ENCODE data around the gene UQCC2.

Gene UQCC2

DNA sequence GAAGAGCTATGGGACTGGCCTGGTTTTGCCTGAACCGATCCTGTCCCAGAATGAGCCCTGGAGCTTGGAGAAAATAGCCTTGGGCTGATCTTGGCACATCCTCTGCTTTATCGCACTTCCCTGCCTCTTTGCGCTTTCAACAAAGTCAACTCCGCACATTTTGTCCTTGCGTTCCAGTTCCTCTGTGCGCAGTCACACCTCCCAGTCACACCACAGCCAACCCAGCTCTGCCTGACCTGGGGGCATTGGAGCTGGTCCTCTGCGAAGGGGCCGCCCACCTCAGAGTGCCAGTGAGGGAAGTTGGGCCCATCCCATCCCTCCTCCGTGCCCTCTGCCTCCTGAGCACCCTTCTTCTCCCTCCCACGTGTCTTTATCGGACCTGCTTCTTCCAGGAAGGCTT, 16.9 kb upstream of the UQCC2 start (continued):
- TF ChIP-seq, protein P1, sequence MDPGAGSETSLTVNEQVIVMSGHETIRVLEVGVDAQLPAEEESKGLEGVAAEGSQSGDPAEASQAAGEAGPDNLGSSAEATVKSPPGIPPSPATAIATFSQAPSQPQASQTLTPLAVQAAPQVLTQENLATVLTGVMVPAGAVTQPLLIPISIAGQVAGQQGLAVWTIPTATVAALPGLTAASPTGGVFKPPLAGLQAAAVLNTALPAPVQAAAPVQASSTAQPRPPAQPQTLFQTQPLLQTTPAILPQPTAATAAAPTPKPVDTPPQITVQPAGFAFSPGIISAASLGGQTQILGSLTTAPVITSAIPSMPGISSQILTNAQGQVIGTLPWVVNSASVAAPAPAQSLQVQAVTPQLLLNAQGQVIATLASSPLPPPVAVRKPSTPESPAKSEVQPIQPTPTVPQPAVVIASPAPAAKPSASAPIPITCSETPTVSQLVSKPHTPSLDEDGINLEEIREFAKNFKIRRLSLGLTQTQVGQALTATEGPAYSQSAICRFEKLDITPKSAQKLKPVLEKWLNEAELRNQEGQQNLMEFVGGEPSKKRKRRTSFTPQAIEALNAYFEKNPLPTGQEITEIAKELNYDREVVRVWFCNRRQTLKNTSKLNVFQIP (CRISPR knock-in tag; IDR thresholded peaks at IDR 0.05; ENCODE audit: borderline replicate concordance, low read depth): no peak
- no peak for TF ChIP-seq ZNF565 (CRISPR knock-in tag; conservative IDR thresholded peaks at IDR 0.05; ENCODE audit: low read depth)
- no peak for TF ChIP-seq ISL1 (CRISPR knock-in tag; IDR thresholded peaks at IDR 0.05)
- TF ChIP-seq ZFP3 (CRISPR knock-in tag; IDR thresholded peaks at IDR 0.05): no peak

DNA sequence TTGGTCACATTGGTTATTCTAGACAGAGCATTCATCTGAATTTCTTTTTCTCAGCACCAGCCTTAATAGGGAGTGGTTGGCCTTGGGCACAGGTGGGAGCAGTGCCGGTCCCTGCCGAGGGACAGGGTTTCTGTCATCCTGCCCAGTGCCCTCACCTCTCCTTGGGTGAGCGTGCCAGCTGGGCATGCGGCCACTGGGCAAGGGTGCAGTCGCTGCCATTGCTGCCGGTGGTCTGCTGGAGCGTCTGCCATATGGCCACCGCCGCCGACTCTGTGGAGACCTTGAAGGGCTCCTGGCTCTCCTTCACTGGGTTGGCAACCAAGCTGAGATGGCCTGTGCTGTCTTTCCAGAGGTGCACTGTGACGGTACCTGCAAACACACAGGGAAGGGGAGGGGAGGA, 16.4 kb upstream of the UQCC2 start:
- no peak for TF ChIP-seq ZFP3 (CRISPR knock-in tag; IDR thresholded peaks at IDR 0.05)
- TF ChIP-seq, protein P2, sequence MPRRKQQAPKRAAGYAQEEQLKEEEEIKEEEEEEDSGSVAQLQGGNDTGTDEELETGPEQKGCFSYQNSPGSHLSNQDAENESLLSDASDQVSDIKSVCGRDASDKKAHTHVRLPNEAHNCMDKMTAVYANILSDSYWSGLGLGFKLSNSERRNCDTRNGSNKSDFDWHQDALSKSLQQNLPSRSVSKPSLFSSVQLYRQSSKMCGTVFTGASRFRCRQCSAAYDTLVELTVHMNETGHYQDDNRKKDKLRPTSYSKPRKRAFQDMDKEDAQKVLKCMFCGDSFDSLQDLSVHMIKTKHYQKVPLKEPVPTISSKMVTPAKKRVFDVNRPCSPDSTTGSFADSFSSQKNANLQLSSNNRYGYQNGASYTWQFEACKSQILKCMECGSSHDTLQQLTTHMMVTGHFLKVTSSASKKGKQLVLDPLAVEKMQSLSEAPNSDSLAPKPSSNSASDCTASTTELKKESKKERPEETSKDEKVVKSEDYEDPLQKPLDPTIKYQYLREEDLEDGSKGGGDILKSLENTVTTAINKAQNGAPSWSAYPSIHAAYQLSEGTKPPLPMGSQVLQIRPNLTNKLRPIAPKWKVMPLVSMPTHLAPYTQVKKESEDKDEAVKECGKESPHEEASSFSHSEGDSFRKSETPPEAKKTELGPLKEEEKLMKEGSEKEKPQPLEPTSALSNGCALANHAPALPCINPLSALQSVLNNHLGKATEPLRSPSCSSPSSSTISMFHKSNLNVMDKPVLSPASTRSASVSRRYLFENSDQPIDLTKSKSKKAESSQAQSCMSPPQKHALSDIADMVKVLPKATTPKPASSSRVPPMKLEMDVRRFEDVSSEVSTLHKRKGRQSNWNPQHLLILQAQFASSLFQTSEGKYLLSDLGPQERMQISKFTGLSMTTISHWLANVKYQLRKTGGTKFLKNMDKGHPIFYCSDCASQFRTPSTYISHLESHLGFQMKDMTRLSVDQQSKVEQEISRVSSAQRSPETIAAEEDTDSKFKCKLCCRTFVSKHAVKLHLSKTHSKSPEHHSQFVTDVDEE (CRISPR knock-in tag; IDR thresholded peaks at IDR 0.05): no peak
- no peak for TF ChIP-seq GLIS3 (CRISPR knock-in tag; IDR thresholded peaks at IDR 0.05)
- TF ChIP-seq, protein P1 (CRISPR knock-in tag; IDR thresholded peaks at IDR 0.05; ENCODE audit: borderline replicate concordance, low read depth): no peak
- no peak for TF ChIP-seq ZNF8 (CRISPR knock-in tag; IDR thresholded peaks at IDR 0.05)
- no peak for TF ChIP-seq ZFP30 (CRISPR knock-in tag; IDR thresholded peaks at IDR 0.05)
- no peak for TF ChIP-seq ZC3H10 (CRISPR knock-in tag; IDR thresholded peaks at IDR 0.05)
- TF ChIP-seq BACH2 (CRISPR knock-in tag; IDR thresholded peaks at IDR 0.05; ENCODE audit: borderline replicate concordance): no peak
- TF ChIP-seq CSDC2 (CRISPR knock-in tag; IDR thresholded peaks at IDR 0.05): no peak
- TF ChIP-seq ISL1 (CRISPR knock-in tag; IDR thresholded peaks at IDR 0.05): no peak
- TF ChIP-seq ZNF70 (CRISPR knock-in tag; IDR thresholded peaks at IDR 0.05): no peak
- no peak for TF ChIP-seq TCF4 (CRISPR knock-in tag; IDR thresholded peaks at IDR 0.05; ENCODE audit: borderline replicate concordance)
- TF ChIP-seq ZNF565 (CRISPR knock-in tag; conservative IDR thresholded peaks at IDR 0.05; ENCODE audit: low read depth): no peak
- no peak for TF ChIP-seq PPARA (CRISPR knock-in tag; IDR thresholded peaks at IDR 0.05; ENCODE audit: borderline replicate concordance)
- TF ChIP-seq SNAI2 (CRISPR knock-in tag; IDR thresholded peaks at IDR 0.05): no peak
- TF ChIP-seq, protein P3, sequence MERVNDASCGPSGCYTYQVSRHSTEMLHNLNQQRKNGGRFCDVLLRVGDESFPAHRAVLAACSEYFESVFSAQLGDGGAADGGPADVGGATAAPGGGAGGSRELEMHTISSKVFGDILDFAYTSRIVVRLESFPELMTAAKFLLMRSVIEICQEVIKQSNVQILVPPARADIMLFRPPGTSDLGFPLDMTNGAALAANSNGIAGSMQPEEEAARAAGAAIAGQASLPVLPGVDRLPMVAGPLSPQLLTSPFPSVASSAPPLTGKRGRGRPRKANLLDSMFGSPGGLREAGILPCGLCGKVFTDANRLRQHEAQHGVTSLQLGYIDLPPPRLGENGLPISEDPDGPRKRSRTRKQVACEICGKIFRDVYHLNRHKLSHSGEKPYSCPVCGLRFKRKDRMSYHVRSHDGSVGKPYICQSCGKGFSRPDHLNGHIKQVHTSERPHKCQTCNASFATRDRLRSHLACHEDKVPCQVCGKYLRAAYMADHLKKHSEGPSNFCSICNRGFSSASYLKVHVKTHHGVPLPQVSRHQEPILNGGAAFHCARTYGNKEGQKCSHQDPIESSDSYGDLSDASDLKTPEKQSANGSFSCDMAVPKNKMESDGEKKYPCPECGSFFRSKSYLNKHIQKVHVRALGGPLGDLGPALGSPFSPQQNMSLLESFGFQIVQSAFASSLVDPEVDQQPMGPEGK (CRISPR knock-in tag; IDR thresholded peaks at IDR 0.05; ENCODE audit: borderline replicate concordance): no peak
- no peak for ATAC-seq

- TF ChIP-seq ISL1 (CRISPR knock-in tag; IDR thresholded peaks at IDR 0.05): no peak
- TF ChIP-seq ZC3H10 (CRISPR knock-in tag; IDR thresholded peaks at IDR 0.05): no peak
- no peak for TF ChIP-seq RARB (CRISPR knock-in tag; IDR thresholded peaks at IDR 0.05)
- TF ChIP-seq BACH2 (CRISPR knock-in tag; IDR thresholded peaks at IDR 0.05; ENCODE audit: borderline replicate concordance): no peak
- TF ChIP-seq ZFP30 (CRISPR knock-in tag; IDR thresholded peaks at IDR 0.05): no peak
Observed at GRCh38 chr6:33727126-33727525, 15.6 kb upstream of the UQCC2 start.

DNA sequence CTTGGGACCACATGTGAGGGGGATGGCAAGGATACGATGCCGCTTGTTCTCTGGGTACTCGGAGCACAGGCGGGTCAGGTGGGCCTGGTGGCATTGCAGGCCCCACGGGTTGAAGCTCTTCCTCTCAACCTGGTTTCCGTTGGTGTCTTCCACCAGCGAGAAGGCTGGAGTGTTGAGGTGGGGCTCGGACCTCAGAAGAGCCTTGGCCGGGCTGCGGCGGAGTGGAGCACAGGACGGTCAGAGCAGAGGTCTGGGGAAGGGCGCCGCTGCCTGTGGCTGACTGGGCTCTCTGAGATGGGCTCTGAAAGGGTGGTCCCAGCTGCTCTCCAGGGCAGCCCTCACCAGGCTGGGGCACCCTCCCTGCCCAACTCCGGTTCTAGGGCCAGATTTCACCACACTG, 15.2 kb upstream of the UQCC2 start:
- ATAC-seq: no peak
- TF ChIP-seq ZNF8 (CRISPR knock-in tag; IDR thresholded peaks at IDR 0.05): no peak
- TF ChIP-seq PPARA (CRISPR knock-in tag; IDR thresholded peaks at IDR 0.05; ENCODE audit: borderline replicate concordance): no peak
- TF ChIP-seq ISL1 (CRISPR knock-in tag; IDR thresholded peaks at IDR 0.05): no peak
- TF ChIP-seq, protein P3 (CRISPR knock-in tag; IDR thresholded peaks at IDR 0.05; ENCODE audit: borderline replicate concordance): no peak
- no peak for TF ChIP-seq SNAI2 (CRISPR knock-in tag; IDR thresholded peaks at IDR 0.05)
- TF ChIP-seq CSDC2 (CRISPR knock-in tag; IDR thresholded peaks at IDR 0.05): no peak
- TF ChIP-seq, protein P2 (CRISPR knock-in tag; IDR thresholded peaks at IDR 0.05): no peak
- TF ChIP-seq GLIS3 (CRISPR knock-in tag; IDR thresholded peaks at IDR 0.05): no peak
- no peak for TF ChIP-seq BACH2 (CRISPR knock-in tag; IDR thresholded peaks at IDR 0.05; ENCODE audit: borderline replicate concordance)
- TF ChIP-seq, protein P4, sequence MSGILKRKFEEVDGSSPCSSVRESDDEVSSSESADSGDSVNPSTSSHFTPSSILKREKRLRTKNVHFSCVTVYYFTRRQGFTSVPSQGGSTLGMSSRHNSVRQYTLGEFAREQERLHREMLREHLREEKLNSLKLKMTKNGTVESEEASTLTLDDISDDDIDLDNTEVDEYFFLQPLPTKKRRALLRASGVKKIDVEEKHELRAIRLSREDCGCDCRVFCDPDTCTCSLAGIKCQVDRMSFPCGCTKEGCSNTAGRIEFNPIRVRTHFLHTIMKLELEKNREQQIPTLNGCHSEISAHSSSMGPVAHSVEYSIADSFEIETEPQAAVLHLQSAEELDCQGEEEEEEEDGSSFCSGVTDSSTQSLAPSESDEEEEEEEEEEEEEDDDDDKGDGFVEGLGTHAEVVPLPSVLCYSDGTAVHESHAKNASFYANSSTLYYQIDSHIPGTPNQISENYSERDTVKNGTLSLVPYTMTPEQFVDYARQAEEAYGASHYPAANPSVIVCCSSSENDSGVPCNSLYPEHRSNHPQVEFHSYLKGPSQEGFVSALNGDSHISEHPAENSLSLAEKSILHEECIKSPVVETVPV (CRISPR knock-in tag; IDR thresholded peaks at IDR 0.05): no peak
- TF ChIP-seq ZFP30 (CRISPR knock-in tag; IDR thresholded peaks at IDR 0.05): no peak
- TF ChIP-seq ZNF565 (CRISPR knock-in tag; conservative IDR thresholded peaks at IDR 0.05; ENCODE audit: low read depth): no peak
- no peak for TF ChIP-seq ZNF70 (CRISPR knock-in tag; IDR thresholded peaks at IDR 0.05)
- TF ChIP-seq ZFP3 (CRISPR knock-in tag; IDR thresholded peaks at IDR 0.05): no peak
- no peak for TF ChIP-seq ZC3H10 (CRISPR knock-in tag; IDR thresholded peaks at IDR 0.05)

More at GRCh38 chr6:33727126-33727525, 15.6 kb upstream of the UQCC2 start:
- no peak for ATAC-seq
